Body of pancreas (tissue), 4 donors: ENCODE results near the gene SOCS3.

Source experiments
- CTCF ChIP-seq, 7 experiments: fragments of 450-650 bp in 4 of 7; fragments of 200-600 bp in 3 of 7; sonication (generic) in 3 of 7; IDR thresholded peaks; one replicate each; pipeline ENCODE4 v1.5.1; 2016 to 2019; ENCODE audit warnings: antibody characterized with exemption in 7 of 7
- POLR2A ChIP-seq, 3 donors: fragments of 450-650 bp; IDR thresholded peaks; one replicate each; pipeline ENCODE4 v1.6.1; 2016; ENCODE audit warnings: antibody characterized with exemption in 3 of 3, mild to moderate bottlenecking in 2 of 3

- no peak for TF ChIP-seq POLR2A (IDR thresholded peaks at IDR 0.05)
- TF ChIP-seq CTCF (IDR thresholded peaks at IDR 0.05), result no peak
Observed at GRCh38 chr17:78338486-78339259, 21.2 kb downstream of the SOCS3 start.
